Neural progenitor cell (in vitro differentiated cells): Measurements from ENCODE around the gene OR52A1. TPM values are rescaled to one million over a fixed set of nuclear protein-coding genes. Genes with fewer than 3 reads are reported as not detected.

Experiments
- DNase-seq: peaks from one replicate; pipeline ENCODE4 v3.0.0-alpha.2; 2016; ENCODE audit warnings: low spot score
- H2AFZ ChIP-seq: fragments of 200-600 bp; sonication (generic); replicated peaks from 2 replicates; pipeline ENCODE4 v1.6.1; 2016; ENCODE audit warnings: antibody characterized with exemption
- H3F3A ChIP-seq: fragments of 200-600 bp; sonication (generic); 2 replicates; pipeline ENCODE4 v1.6.1; 2016; ENCODE audit warnings: antibody characterized with exemption, low read depth
- H3K27ac ChIP-seq: fragments of 200-600 bp; sonication (generic); 2 replicates; pipeline ENCODE4 v1.5.1; 2016; ENCODE audit warnings: mild to moderate bottlenecking
- H3K27me3 ChIP-seq: fragments of 200-600 bp; sonication (generic); 2 replicates; pipeline ENCODE4 v1.6.1; 2016; ENCODE audit warnings: mild to moderate bottlenecking, moderate library complexity
- H3K36me3 ChIP-seq: fragments of 200-600 bp; sonication (generic); 2 replicates; pipeline ENCODE4 v1.5.1; 2016
- H3K4me1 ChIP-seq: fragments of 200-600 bp; sonication (generic); 2 replicates; pipeline ENCODE4 v1.6.1; 2016; ENCODE audit warnings: mixed run types
- H3K4me2 ChIP-seq: fragments of 200-600 bp; sonication (generic); 2 replicates; pipeline ENCODE4 v1.6.1; 2016
- H3K4me3 ChIP-seq: fragments of 200-600 bp; sonication (generic); 2 replicates; pipeline ENCODE4 v1.5.1; 2016
- H3K79me2 ChIP-seq: fragments of 200-600 bp; sonication (generic); 2 replicates; pipeline ENCODE4 v1.6.1; 2016; ENCODE audit warnings: low read depth
- H3K9ac ChIP-seq: fragments of 200-600 bp; sonication (generic); 2 replicates; pipeline ENCODE4 v1.6.1; 2016
- H3K9me3 ChIP-seq: fragments of 200-600 bp; sonication (generic); 2 replicates; pipeline ENCODE4 v1.5.1; 2016; ENCODE audit warnings: low read depth
- H4K20me1 ChIP-seq: fragments of 200-600 bp; sonication (generic); 2 replicates; pipeline ENCODE4 v1.6.1; 2016; ENCODE audit warnings: low read depth
- H3K27ac Mint-ChIP-seq: 3 replicates; pipeline ENCODE4 v1.8.0; 2021; ENCODE audit warnings: mixed read lengths
- H3K27me3 Mint-ChIP-seq: 2 replicates; pipeline ENCODE4 v1.8.0; 2022; ENCODE audit warnings: low read depth, mild to moderate bottlenecking, inconsistent platforms, moderate library complexity, mixed read lengths; ENCODE audit not compliant: insufficient read depth
- H3K36me3 Mint-ChIP-seq: 3 replicates; pipeline ENCODE4 v1.8.0; 2021; ENCODE audit warnings: mixed read lengths
- H3K4me1 Mint-ChIP-seq: 3 replicates; pipeline ENCODE4 v1.8.0; 2021; ENCODE audit warnings: mixed read lengths
- H3K4me3 Mint-ChIP-seq: 3 replicates; pipeline ENCODE4 v1.8.0; 2021; ENCODE audit warnings: mild to moderate bottlenecking, moderate library complexity, mixed read lengths
- H3K9me3 Mint-ChIP-seq: 3 replicates; pipeline ENCODE4 v1.8.0; 2020; ENCODE audit warnings: mixed read lengths
- CTCF ChIP-seq: fragments of 200-600 bp; sonication (generic); IDR thresholded peaks from 2 replicates; pipeline ENCODE4 v1.5.1; 2017; ENCODE audit warnings: antibody characterized with exemption, mild to moderate bottlenecking
- EZH2 ChIP-seq: fragments of 200-600 bp; sonication (generic); IDR thresholded peaks from 2 replicates; pipeline ENCODE4 v1.6.1; 2017; ENCODE audit warnings: antibody characterized with exemption, mild to moderate bottlenecking, moderate library complexity
- EZH2phosphoT487 ChIP-seq: fragments of 200-600 bp; sonication (generic); IDR thresholded peaks from 2 replicates; pipeline ENCODE4 v1.6.1; 2017; ENCODE audit warnings: antibody characterized with exemption
- total RNA-seq: library from RNA; depleted of rRNA; stranded (reverse); fragments of >200 nt; gene quantifications from 2 replicates; pipeline ENCODE4 v1.2.3, GENCODE V29; 2015; ENCODE audit warnings: low replicate concordance

Gene OR52A1
- total RNA-seq, 1 donor from 2014 or later = not detected

DNA sequence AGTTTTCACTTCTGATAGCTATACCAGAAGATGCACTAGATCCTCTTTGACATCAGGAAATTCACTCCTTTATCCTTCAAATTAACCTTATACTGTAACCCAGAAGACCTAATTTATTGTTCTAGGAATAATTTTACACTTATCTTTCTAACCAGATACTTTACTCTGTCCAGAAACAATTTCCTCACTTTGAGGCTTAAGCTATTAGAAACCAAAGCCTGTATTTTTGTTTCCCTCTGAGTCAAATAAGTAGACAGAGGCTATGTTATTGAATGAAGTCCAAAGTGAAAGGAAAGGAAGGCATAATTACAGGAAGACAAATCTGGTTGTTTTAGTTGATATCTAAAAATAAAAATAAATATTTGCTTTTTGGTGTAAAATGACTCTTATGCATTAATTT is 43.7 kb upstream of the OR52A1 start:
- Histone ChIP-seq H3K27me3 (no peaks in the 10 kb centered on the region), H3K36me3 (no peaks in the 10 kb centered on the region), H3K79me2 (no peaks in the 10 kb centered on the region), H3F3A (no peaks in the 10 kb centered on the region), H3K9me3 (no peaks in the 10 kb centered on the region), H4K20me1 (no peaks in the 10 kb centered on the region), H3K9ac (no peak overlapping the region), H3K4me1 (peaks cover 19% of the 10 kb centered on the region), H3K27ac (no peak overlapping the region), H3K4me3 (no peak overlapping the region), H2AFZ (no peak overlapping the region), H3K4me2 (no peak overlapping the region)
- H3K9me3 Mint-ChIP-seq = no peaks in the 10 kb centered on the region
- H3K27me3 Mint-ChIP-seq = no peaks in the 10 kb centered on the region
- TF ChIP-seq EZH2phosphoT487 = no peak
- no peak for TF ChIP-seq CTCF
- TF ChIP-seq EZH2 = no peak
- H3K4me3 Mint-ChIP-seq = no peak overlapping the region
- no peaks in the 10 kb centered on the region for H3K4me1 Mint-ChIP-seq
- no peak overlapping the region for H3K27ac Mint-ChIP-seq
- no peaks in the 10 kb centered on the region for H3K36me3 Mint-ChIP-seq
- no peak for DNase-seq

DNA sequence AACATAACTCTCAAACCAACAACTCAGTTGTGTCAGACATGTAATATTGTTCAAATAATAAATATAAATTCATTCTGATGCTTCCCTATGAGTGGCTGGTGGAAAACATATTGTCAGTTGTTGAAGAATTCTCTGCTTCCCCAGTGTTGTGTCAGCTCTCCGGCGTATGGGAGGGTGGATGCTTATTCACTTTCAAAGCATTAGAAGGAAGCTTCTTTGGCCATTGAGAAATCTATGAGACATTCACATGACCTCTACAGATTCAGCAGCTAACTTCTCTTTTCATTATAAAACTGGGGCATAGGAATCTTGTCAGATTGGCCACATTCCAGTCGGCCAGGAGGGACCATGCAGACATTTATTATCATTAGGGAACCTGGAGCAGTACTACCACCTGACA is 43.0 kb upstream of the OR52A1 start:
- Histone ChIP-seq H3F3A (no peaks in the 10 kb centered on the region), H2AFZ (no peak overlapping the region), H3K27ac (no peak overlapping the region), H3K4me1 (peaks cover 19% of the 10 kb centered on the region), H3K79me2 (no peaks in the 10 kb centered on the region), H3K9ac (no peak overlapping the region), H3K9me3 (no peaks in the 10 kb centered on the region), H3K4me3 (no peak overlapping the region), H4K20me1 (no peaks in the 10 kb centered on the region), H3K27me3 (no peaks in the 10 kb centered on the region), H3K4me2 (no peak overlapping the region), H3K36me3 (no peaks in the 10 kb centered on the region)
- Mint-ChIP-seq H3K4me3 (no peak overlapping the region), H3K27me3 (no peaks in the 10 kb centered on the region), H3K4me1 (no peaks in the 10 kb centered on the region), H3K27ac (no peak overlapping the region), H3K9me3 (no peaks in the 10 kb centered on the region), H3K36me3 (no peaks in the 10 kb centered on the region)
- TF ChIP-seq EZH2 = no peak
- no peak for TF ChIP-seq CTCF
- no peak for TF ChIP-seq EZH2phosphoT487
- no peak for DNase-seq

DNA sequence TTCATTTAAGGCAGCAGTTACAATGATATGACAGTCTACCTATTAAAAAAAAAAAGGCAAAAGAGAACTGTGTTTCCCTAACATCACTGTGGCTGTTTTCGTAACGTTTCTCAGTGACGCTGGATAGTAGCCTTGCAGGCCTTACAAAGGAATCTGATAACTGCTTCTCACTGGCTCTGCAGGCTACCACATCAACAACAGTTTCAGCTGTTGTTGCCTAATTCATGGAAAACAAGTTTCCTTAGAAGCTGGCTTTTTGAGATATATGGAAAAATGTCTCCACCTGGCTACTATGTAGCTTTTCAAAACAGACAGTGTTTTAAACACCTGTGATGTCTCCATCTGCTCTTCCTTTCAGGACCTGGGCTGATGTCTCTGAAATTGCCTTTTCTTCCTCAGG is 42.2 kb upstream of the OR52A1 start:
- no peak overlapping the region for H3K27ac Mint-ChIP-seq

More for the DNA sequence above, 42.2 kb upstream of the OR52A1 start:
- Histone ChIP-seq H3K9me3 (no peaks in the 10 kb centered on the region), H3K27ac (no peak overlapping the region), H3K4me3 (no peak overlapping the region), H3K36me3 (no peaks in the 10 kb centered on the region), H3K27me3 (no peaks in the 10 kb centered on the region), H3K4me2 (no peak overlapping the region), H3F3A (no peaks in the 10 kb centered on the region), H3K79me2 (no peaks in the 10 kb centered on the region), H3K9ac (no peak overlapping the region), H2AFZ (peak overlapping the region; percentile 68), H3K4me1 (peaks cover 19% of the 10 kb centered on the region), H4K20me1 (no peaks in the 10 kb centered on the region)
- Mint-ChIP-seq H3K9me3 (no peaks in the 10 kb centered on the region), H3K4me1 (no peaks in the 10 kb centered on the region), H3K36me3 (no peaks in the 10 kb centered on the region), H3K4me3 (no peak overlapping the region), H3K27me3 (no peaks in the 10 kb centered on the region)
- TF ChIP-seq EZH2 = no peak
- TF ChIP-seq EZH2phosphoT487 = no peak
- no peak for TF ChIP-seq CTCF
- DNase-seq = no peak
